Measurements from ENCODE around the gene JAG2.

Gene JAG2

DNA sequence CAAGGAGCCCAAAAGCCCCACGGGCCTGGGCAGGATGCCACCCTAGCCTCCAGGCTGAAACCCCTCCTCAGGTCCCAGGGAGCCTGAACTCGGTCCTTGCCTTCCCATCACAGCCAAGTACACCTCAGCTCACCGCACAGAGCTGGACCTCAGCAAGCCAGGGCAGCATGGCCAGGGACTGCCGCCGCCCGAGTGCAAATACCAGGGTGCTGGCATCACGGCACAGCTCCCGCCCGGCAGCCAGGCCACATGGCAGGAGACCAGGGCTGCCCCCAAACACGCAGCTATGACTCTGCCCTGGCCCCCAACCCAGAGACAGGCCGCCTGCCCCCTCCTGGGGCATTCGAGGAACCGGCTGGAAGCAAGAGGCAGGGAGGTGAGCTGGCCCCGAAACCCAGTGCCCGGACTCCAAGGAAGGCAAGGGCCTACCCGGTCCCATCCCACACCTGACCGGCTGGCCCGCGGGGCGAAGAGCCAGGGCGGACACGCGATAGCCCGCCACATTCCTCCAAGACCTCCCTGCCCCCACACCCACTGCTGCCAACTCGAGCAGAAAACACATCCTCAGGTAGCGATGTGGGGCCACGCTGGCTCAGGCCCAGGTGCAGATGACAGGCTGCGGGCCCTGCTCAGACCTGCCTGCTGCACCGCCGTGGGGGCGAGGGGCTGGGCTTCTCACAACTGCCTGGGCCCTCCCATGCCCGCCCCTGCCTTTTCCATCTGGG lies 2.7 kb downstream of the JAG2 start:
- no peak for DNase-seq (ENCODE audit: low read depth in 3 of 3)

DNA sequence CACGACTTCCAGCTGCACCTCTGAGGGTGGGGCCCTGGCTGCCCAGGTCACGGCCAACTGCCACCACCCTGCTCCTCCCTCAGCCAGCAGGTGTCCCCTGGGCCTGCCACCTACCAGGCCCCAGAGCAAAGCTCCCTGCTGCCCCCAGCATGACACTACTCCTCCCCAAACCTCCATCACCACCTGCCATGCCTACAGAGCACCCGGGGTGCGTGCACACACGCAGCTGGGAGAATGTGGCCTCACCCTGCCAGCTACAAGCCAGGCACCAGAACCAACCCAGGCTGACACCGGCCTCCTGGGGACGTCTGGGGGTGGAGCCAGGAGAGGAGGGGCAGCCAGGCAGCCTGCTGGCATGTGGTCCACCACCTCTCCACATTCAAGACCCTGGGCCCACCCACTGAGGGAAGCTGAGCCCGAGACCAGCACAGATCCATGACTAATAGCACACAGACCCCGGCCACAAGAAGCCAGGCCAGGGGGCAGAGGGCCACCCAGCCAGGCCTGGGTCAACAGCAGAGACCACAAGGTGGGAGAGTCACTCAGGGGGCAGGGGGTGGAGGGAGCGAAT lies 3.4 kb downstream of the JAG2 start:
- no peak for DNase-seq (ENCODE audit: low read depth in 3 of 3)

DNA sequence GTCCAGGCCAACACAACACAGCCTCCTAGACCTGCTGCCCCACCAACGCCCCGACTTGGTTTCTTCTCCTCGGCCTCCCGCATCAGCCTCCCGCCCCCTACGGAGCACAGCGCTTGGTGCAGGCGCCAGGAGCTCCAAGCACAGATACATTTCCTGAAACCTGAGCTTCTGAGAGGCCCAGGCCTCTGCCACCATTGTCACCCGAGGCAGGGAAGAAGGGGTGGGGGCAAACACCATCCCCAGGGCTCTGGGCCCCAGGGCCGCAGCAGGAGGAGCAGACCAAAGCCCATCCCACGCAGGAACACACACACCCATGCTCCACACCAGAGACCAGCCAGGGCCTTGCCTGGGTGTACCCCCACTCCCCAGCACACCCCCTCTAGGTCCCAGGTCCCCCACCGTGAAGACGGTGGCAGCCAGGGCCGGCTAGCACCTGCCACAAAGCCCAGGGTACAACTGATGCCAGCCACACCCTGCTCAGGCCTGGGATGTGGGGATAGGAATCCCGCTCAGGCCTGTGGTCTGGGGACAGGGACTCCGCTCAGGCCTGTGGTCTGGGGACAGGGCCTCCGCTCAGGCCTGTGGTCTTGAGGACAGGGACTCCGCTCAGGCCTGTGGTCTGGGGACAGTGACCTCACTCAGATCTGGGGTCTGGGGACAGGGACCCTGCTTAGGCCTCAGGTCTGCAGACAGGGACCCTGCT lies 5.4 kb downstream of the JAG2 start:
- DNase-seq (ENCODE audit: low read depth in 3 of 3) = no peak

DNA sequence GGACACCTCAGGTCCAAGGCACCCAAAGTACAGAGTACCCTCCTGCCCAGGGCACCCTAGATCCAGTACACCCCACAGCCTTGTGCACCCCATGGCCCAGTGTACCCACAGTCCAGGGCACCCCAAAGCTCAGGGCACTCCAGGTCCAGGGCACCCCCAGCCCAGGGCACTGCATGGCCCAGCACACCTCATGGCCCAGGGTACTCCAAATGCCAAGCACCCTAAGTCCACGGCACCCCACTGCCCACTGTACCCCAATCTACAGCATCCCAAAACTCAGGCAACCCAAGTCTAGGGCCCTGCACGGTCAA lies 6.0 kb downstream of the JAG2 start:
- no peak for DNase-seq (ENCODE audit: low read depth in 3 of 3)

DNA sequence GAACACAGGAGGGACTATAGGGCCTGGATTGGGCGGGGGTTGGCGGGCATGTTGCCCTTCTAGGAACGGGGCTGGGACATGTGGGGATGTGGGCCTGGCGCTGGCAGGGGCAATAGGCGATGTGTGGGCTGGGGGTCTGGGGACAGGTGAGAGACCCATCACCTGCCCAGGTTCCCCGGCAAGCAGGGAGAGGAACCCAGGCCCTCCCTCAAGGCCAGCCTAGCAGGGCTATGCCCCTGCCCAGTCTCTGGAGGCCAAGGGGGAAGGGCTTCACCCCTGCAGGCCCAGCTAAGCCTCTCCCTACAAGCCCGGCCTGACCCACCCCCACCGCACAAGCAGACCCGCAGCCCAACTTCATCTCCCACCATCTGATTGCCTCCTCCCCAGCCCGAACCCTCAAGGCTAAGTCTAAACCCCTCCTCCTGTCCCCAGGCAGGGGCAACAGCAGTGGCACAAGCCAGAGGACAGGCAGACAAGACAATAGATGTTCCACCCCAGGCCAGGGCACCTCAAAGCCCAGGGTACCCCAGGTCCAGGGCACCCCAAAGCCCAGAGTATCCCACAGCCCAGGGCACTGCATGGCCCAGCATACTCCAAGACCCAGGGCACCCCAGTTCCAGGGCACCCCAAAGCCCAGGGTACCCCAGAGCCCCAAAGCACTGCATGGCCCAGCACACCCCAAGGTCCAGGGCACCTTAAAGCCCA lies 6.5 kb downstream of the JAG2 start:
- no peak for DNase-seq (ENCODE audit: low read depth in 3 of 3)

DNA sequence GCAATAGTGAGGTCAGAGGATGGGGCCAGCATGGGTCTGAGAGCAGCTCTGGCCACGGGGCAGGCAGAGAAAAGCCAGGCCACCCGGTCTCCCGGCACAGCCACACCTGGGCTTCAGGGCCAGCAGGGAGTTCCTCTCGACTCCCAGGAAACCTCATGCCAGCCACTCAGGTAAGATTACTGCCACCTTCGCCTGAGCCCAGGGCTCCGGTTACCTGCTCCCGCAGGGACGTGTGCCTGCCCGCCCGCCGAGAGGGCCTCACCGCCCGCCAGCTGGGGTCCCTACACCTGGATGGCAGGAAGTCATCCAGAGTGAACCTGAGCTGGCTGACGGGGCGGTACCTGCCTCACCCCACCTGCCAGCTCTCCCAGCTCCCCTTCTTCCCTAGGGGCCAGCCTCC lies 7.3 kb downstream of the JAG2 start:
- no peak for DNase-seq (ENCODE audit: low read depth in 3 of 3)

DNA sequence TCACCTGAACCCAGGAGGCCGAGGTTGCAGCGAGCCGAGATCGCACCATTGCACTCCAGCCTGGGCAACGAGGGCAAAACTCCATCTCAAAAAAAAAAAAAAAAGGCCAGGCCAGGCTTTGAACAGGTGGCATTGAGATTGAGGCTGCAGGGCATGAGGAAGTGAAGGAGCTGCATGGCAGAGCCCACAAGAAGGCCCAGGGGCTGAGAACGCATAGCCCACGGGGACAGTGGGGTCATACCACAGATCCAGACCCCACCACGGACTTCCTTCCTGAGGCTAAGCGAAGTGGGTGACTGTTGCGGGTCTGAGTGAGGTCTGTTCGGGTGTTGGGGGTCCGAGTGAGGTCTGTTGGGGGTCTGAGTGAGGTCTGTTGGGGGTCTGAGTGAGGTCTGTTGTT lies 7.8 kb downstream of the JAG2 start:
- no peak for DNase-seq (ENCODE audit: low read depth in 3 of 3)

DNA sequence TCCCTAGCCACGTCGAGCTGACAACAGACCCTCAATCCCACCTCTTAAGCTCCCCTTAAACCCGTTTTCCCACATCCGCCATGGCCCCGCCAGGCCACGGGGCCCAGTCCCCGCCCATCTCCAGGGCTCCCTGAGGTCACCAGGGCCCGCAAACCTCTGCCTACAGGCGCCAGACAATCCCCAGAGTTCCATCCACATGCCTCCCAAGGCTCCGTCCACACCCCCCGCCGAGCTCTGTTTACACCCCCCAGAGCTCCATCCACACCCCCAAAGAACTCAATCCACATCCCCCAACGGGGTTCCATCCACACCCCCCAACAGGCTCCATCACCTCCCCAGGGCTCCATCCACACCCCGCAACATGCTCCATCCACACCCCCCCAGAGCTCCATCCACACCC lies 9.2 kb downstream of the JAG2 start:
- DNase-seq (ENCODE audit: low read depth in 3 of 3) = no peak

DNA sequence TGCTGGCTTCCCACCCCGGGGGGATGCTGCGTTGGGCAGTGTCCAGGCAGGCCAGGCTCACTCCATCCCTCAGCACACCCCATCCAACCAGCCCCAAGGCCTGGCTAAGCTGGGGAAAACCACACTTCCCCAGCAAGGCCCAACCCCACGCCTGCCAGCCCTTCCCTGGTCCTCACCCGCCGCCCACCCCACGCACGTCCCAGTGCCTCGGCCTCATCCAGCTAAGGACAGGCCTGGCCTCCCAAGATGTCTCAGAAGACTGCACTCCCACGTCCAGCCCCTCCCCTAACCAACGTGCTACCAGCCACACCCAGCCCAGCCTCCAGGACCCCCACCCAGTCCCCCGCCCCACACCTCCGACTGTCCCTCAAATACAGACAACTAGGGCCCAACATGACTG lies 9.8 kb downstream of the JAG2 start:
- no peak for DNase-seq (ENCODE audit: low read depth in 3 of 3)

DNA sequence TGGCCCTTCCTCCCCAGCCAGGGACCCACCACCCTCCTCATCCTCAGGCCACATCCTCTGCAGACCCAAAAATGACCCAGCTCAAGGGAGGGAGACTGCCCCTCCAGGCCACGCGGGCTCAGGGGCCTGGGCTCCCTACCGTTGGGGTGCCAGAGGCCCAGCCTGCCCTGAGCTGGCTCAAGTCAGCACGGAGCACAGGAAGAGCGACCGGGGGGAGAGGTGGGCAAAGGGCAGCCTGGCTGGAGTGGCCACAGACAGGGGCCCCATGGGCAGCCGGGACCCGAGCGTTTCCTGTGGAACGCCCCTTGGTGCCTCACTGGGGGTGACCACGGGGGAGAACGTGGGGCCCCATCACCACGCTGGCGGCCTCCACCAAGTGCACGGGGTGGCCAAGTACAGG lies 10.7 kb downstream of the JAG2 start:
- no peak for DNase-seq (ENCODE audit: low read depth in 3 of 3)

DNA sequence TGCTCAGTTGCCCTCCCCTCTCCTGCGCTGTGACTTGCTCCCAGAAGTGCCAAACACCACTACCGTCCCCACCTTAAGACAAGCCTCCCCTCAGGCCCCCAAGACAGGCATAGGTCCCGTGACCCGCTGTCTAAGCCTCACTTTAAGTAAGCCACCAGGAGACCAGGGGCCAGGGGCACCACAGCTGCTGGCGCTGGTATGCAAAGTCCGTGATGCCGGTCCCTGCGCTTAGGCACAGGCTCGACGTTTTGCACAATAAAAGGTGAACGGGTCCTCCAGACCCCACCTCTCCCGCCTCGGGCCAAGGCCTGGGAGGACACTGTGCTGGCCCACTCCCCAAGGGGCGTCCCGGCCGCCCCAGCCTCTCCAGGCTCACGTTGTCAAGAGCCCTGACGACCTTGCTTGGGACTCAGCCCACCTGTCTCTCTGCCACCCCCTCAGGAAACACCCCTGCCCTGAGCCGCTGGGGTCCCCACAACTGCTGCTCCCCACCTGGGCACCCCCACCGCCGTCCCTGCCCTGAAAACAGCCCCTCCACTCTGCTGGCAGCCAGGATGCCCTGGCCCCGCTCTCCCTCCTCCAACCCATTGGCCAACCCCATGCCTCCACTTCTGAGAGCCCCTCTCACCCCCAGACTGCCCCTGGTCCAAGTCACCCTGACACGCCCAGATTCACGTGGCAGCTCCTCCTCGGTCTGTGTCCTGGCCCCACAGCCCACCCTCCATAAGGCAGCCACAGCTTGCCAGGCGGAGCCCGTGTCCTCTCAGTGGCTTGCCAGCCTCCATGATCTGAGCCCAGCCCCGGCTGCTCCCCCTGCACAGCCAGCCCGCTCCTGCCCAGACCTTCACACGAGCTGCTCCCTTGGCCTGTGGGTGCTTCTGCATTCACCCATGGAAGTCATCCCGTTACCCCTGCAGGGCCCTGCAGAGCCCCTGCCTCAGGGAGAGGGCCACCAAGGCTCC lies 11.9 kb downstream of the JAG2 start:
- no peak for DNase-seq (ENCODE audit: low read depth in 3 of 3)

DNA sequence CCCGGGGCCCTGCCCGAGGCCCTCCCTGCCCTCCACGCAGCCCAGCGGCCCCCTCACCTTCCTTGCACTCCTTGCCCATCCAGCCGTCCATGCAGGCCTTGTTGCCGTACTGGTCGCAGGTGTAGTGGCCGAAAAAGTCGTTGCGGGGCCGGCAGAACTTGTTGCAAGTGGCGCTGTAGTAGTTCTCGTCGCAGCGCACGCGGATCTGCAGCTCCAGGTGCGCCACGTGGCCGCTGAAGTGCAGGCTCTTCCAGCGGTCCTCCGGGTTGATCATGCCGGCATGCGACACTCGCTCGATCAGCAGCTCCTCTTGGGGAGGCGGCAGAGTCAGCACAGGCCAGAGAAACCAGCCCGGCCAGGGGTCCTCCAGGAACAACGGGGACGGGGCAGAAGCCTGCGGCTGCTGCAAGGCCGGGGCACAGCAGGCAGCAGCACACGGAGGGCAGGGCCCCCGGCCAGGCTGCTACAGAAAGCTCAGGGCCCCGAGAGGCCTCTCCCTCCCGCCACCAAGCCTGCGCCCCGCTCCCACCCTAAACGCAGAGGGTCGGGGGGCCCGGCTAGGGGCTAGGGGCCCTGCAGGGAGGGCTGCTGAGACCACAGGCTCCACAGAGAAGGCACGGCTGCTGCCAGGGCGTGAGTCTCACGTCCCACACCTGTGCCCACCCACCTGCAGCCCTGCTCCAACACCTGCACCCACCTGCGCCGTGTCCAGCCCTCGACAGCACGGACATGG lies 12.7 kb downstream of the JAG2 start:
- no peak for DNase-seq (ENCODE audit: low read depth in 3 of 3)

DNA sequence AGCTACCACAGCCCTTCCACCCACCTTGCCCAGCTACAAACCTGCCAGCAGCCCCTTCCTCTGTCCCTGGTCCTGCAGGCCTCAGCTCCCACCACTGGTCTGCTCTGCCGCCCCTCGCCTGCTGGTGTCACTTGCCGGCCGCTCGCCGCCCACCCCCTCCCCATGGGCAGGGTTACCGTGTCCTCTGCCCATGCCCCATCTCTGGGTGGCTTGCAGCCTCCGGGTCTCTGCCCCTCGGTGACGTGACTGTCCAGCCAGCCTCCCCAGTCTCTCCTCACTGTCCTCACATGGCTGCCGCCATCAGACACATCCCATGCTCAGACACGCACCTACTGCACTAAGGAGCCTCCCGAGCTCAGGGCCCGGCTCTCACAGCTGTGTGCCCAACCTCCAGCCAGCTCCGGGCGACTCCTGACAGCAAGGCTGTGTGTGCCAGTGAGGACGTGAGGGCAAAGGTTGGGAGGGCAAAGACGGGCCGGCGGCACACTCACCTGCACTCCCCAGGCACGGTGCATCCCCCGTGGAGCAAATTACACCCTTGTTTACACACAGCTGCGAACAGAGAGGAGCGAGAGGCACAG lies 13.4 kb downstream of the JAG2 start:
- no peak for DNase-seq (ENCODE audit: low read depth in 3 of 3)

DNA sequence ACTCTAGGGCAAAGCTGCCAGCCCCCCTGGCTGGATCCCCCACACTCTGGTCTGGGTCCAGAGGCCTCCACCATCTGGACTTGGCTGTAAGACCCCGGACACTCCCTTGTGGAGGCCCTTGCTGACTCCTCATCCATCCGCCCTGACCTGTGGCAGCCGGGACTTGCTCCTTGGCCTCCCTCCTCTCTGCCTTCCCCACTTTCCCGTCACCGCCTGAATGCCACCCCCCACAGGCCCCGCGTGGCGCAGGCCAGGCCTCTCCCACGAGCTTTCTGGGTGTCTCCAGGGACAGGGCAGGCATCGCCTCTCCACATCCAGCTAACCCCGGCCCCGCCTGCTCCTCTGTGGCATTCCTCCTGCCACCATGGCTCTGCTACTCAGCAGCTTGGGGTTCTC lies 14.1 kb downstream of the JAG2 start:
- no peak for DNase-seq (ENCODE audit: low read depth in 3 of 3)

DNA sequence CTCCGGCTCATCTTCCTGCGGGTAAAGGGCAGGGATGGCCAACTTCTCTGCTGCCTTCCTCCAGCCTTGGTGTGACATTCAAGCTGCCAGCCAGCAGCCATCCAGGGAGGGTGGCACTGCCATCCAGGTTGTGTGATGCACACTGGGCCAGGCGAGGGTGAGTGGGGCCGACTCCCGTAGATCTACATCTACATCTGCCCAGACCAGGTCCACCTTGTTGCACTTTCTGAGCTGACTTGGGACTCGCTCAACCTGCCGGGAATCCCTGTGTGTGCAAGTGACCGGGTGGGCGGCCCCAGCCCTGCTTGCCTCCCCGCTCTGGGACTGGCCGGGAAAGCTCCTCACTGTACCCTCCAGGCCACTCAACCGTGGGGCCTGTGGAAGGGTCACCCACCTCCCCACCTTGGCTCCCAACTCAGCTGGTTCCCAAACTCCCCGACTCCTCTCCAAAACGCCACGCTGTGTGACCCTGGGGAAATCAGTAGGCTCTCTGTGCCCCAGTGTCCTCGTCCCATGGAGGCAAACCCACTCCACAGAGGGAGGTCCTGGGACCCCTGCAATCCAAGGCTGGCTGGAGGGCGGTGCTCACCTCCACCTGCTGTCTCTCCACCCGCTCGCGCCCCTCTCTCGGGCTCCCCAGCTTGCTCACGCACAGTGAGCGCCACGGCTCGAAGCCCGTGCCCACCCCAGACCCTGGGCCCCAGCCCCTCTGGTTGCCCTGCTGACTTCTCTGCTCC lies 14.7 kb downstream of the JAG2 start:
- DNase-seq (ENCODE audit: low read depth in 3 of 3) = no peak

DNA sequence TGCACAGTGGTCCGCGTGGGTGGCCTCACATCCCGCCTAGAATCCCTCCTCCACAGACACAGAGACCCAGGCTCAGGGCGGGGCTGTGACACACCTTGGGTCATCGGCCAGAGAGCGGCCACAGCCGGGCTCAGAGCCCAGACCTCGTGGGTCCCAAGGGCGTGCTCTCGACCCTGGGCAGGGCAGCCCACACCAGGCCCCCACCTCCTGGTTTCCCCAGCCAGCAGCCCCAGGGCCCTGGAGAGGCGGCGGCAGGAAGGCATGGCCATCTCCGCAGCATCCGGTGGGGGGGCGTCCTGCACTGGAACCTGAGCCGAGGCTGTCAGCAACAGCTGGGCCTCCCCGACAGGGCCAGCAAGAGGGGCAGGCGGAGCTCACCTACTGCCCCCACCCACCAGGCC lies 15.2 kb downstream of the JAG2 start:
- DNase-seq (ENCODE audit: low read depth in 3 of 3) = no peak

DNA sequence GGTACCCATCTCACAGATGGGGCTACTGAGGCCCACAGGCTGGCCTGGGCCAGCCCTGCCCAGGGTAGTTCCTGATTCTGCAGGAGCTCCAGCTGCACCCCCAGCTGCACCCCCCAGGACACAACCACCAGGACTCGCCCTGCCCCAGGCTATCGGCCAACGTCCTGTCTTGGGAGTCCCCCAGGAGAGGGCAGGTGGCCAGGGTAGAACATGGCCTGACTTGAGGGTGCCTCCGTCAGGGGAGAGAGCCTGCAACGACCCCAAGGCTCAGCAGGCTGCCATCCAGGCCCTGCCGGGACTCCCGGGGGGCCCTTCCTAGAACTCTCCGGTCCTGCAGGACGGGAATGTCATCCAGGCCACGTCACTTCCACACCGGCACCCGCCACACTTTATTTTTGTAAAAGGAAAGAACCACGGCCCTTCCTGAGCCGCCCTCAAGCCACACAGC lies 15.8 kb downstream of the JAG2 start:
- DNase-seq (ENCODE audit: low read depth in 3 of 3) = no peak

DNA sequence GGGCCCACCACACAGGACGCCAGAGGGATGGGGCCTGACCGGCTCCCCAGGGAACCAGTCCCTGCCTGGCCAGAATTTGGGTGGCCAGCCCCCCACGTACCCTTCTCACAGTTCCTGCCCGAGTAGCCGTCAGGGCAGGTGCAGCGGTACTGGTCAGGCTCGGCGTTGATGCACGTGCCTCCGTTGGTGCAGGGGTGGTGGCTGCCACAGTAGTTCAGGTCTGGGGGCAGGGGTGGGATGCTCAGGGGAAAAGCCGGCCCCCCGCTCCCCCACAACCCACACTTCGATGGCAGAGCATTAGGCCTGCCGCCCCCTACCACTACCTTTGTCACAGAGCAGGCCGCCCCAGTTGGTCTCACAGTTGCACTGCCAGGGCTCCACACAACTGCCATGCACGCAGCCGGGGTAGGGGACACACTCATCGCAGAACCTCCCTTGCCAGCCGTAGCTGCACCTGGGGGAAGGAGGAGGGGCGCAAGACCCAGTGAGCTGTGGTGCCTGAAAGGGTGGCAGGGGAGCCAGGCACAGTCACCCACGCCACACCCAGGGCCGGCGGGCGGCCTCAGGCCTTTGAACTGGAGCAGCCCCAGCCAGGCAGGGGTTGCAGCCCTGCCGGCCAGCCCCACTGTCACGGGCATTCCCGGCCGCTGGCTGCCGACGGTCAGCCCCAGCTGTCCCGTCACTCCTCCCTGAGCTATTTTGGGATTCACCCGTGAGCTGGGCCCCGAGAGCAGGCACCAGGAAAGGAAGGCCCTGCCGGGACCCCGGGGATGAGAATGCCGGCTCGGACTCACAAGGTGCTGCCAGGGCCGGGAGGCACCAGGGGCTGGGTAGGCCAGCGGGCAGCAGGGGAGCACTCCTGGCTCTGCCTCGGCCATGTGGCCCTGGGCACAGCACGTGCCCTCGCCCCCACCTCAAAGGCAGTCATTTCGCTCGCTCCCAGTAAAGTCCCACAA lies 16.5 kb downstream of the JAG2 start:
- DNase-seq (ENCODE audit: low read depth in 3 of 3) = no peak

Measured in stimulated activated CD4-positive, alpha-beta T cell treated with anti-CD3 and anti-CD28 coated beads, TNF-alpha, amount 100 ng/mL, for 24 hours (primary cell).